Epidermal melanocyte (primary cell): Measurements from ENCODE around the gene CD48.

Experiments
- DNase-seq: peaks from one replicate; pipeline ENCODE4 v3.0.0; 2011; ENCODE audit warnings: low spot score; ENCODE audit not compliant: insufficient read length

CD48 gene

DNA sequence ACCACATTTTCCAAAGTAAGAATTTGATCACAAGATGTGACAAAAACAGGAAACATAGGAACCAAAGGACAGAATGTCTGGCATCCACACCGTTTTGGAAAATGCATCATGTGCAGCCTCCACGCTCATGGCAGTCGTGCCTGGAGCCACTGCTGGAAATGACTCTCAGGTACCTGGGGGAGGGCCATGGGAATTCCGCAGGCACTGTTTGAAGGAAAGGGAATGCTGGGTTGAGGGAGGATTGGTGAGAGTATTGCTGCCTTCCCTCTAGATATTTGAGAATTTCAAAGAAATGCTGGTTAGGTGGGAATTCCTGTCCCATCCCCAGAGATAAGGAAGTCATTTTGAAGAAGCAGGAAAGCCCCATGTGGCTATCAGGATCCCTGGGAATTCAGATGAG is 75.5 kb downstream of the CD48 start:
- no peak for DNase-seq

DNA sequence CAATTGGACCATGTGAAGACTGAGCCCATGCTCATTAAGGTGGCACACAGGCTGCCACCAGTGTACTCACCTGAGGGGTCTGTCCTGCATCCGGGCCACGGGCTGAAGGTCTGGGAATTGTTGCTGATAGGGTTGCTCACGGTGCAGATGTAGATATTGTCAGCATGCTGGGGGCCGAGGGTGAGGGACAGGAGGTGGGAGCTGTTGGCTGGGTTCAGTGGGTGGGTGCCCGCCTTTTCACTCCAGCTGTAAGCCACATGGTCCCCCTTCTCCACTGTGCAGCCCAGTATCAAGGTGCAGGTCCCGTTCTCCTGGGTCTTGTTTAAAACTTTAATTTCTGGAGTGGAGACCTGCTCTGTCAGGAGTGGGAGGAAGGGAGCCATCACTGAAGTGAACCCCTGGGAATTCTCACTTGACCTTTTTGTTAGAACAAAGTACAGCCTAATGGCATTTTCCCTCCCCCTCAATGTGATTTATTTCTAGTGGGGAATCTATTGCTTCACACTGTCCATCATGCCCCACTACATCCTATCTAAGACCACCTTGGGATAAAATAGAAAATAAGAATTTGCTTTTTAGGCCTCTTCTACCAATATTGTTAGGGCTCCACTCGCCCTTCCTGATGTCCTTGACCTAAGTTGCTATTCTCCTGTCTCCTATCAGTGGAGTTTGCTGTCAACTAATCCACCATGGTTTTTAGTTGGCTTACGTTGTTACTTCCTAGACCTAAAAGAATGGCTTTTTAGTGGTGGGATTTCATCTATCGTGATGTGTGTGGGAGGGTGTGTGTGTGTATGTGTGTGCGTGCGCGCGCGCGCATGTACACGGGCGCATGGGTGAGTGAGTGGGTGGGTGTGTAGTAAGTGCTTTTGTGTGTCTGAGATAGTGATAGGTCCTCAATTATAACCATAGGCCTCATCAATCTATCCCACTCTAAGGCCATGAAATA is 76.8 kb downstream of the CD48 start:
- DNase-seq = no peak

DNA sequence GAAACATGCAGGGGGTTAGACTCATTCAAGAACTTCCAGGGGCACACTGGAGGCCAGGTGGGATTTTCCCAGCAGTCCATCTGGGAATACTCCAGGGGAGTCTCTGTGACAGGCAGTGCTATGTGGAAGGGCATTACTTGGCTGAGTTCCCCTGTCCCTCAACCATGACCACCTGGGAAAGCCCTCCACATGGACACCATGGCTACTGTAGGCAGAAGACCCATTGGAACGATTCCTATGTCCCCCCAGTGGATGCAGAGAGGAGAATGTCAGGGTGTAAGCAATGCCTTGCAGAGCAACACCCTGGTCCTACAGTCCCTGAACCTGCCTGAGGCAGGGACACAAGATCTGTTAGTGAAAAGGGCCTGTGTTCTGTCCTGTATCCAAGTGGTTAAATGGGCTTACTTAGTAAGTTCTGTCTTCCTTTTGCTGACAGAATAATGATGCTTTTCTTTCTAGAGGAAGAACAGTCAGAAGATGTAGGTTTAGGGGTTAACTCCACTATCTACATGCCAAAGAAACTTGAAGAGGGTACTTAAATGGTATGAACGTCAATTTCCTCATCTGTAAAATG is 78.2 kb downstream of the CD48 start:
- DNase-seq = no peak

DNA sequence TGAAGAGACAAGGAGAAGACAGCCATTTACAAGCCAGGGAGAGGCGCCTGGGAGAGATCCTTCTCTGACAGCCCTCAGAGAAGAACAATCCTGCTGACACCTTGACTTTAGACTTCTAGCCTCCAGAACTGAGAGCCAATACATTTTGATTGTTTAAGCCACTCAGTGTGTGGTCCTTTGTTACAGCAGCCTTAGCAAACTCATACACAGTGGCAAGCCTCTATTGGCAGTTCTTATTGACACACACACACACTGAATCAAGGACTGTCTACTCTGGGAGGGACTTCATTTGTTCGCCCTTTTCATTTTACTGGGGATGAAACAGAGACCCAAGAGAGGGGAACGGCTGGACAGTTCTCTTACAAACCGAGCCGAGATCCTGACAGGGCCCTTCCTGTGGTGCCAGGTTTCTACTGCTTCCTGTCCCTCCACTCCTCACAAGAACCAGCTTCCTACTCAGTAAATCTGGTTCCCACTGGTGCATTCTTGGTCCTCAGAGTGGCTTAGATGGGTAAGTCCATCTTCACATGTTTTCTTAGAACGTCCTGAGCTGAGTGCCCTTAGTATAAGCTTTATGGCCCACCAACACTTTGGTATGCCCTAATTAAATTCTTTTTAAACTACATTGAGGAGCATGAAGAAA is 79.5 kb downstream of the CD48 start:
- DNase-seq = no peak

DNA sequence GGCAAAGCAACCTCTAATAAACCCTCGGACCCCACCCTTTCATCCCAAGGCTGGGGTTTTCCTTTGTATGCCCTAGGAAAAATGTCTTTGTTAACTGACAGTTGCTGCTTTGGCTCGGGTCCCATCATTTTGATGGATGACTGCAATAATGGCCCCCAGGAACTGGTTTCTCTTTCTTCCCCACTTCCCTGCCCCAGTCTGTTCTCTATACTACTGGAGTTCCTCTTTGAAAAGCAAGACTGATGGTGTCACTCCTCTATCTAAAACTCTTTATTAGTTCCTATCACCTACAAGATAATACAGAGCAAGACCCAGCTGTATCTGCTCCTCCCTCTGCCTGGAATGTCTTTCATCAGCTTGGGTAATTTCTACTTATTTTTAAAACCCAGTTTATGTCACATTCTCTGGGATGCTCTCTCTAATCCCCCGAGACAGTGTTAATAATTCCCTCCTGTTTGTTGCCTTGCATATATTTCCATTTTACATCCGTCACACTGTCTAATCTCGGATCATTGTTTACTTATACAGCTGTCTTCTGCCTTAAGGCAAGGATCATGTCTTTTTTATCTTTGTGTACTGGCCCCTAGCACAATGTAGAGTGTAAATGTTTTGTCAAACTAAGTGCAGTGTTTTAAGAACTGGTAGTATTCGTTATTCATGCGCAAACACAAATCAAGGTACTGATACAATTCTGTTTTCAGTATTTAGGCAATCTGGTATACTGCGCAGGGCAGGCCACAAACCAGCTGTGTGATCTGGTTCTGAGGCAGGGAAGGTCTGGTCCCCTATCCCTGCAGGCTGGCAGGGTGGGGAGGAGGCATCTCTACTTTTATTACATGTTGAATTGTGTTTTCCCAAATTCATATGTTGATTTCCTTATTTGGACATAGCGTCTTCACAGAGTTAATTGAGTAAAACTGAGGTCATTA is 80.8 kb downstream of the CD48 start:
- DNase-seq = no peak

DNA sequence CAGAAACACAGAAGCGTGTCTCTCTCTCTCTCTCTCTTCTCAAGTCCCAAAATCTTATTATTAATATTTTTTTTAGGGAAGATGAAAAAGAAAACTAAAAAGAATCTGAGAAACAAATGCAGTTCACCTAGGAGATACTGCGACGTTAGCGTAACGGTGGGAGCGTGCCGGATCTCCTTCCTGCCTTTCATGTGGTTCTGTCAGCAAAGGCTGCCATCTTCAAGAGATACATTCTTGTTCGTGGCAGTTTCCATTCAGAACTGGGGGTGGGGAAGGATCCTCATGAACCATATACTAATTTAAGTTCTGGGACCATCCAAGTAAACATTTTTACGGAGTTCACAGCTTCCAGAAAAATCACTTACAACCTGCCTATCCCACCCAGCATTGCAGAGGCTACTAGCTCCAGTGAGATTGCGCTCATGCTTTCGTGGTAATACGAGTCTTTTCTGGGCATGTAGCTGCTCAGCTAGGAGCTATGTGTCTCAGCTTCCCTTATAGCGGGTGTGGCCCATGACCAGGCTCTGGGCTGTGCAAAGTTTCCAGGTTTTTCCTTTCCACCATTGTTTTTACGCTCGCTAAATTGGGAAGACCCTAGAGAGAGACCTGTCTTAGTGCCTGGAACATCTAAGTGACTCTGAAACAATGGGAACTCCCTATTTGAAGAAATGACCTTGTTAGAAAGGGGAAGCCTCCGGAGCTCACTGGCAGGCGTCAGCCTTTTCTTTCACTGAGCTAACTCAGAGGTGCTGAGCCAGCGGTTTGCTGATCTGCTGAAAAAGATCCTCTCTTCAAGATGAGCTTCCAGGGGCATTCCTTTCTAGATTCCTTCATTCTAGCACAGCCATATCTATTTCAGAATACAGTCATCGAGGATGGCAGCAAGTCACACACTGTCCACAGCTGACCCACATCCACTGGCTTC is 82.1 kb downstream of the CD48 start:
- DNase-seq = no peak

DNA sequence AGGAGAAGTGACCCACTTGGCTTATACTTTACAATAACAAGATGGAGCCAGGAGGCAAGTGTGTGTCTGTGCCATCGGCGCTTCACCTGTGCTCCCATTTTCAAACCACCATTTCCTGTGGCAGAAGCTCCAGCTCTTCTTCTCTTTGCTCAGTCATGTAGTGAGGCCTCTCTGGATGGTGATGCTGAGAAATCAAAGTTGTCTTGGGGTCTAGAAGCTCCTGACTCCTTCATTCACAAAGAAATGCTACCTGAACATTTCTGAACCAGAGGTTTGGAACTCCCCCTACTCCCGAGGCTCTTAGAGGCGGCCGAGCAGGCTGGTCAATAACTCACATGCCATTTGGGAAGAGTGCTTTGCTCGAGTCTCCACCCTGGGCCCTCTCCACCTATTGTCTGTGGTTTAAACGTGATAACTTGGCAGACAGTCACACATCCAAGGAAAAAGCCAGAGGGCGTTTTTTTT is 82.8 kb downstream of the CD48 start:
- no peak for DNase-seq
